ENCODE measurements around the gene CEP85L.

CEP85L gene

GRCh38 chr6:118578617-118579016 is 72.8 kb downstream of the CEP85L start:
- no peak for TF ChIP-seq CTCF (IDR thresholded peaks at IDR 0.05; ENCODE audit: low read depth, low read length, missing control alignments)
- H3K4me3 ChIP-seq (replicated peaks; ENCODE audit: low read depth, low read length), result no peak overlapping the region
- DNase-seq (ENCODE audit: extremely low read depth, low read depth), result no peak

DNA sequence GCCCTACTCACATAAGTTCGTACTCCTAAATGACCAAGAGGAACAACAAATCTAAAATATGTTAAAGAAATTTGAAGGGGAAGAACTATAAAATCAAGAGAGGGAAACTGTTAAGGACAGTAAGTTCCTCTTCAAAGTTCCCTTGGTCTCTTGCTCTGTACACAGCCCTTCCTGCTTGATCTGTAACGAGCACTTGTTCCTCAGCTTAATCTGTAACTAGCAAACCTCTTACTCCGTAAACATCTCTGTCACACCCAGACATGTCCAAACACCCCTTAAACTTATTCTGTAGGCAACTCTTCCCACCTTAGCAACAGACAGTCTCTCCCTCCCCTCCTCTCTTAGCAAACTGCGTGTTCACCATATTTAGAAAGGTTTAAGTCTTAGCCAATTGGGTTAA is 73.4 kb downstream of the CEP85L start:
- no peak for TF ChIP-seq CTCF (IDR thresholded peaks at IDR 0.05; ENCODE audit: low read depth, low read length, missing control alignments)
- no peak overlapping the region for H3K4me3 ChIP-seq (replicated peaks; ENCODE audit: low read depth, low read length)
- DNase-seq (ENCODE audit: extremely low read depth, low read depth), result no peak

GRCh38 chr6:118574051-118574865 is 77.1 kb downstream of the CEP85L start:
- H3K4me3 ChIP-seq (replicated peaks; ENCODE audit: low read depth, low read length), result no peak overlapping the region
- TF ChIP-seq CTCF (IDR thresholded peaks at IDR 0.05; ENCODE audit: low read depth, low read length, missing control alignments), result no peak
- peak; percentile 77 for DNase-seq (ENCODE audit: extremely low read depth, low read depth)

- no peak for DNase-seq (ENCODE audit: extremely low read depth, low read depth)
- TF ChIP-seq CTCF (IDR thresholded peaks at IDR 0.05; ENCODE audit: low read depth, low read length, missing control alignments), result no peak
- H3K4me3 ChIP-seq (replicated peaks; ENCODE audit: low read depth, low read length), result no peak overlapping the region
Measured at GRCh38 chr6:118571121-118571520, 80.3 kb downstream of the CEP85L start.

DNA sequence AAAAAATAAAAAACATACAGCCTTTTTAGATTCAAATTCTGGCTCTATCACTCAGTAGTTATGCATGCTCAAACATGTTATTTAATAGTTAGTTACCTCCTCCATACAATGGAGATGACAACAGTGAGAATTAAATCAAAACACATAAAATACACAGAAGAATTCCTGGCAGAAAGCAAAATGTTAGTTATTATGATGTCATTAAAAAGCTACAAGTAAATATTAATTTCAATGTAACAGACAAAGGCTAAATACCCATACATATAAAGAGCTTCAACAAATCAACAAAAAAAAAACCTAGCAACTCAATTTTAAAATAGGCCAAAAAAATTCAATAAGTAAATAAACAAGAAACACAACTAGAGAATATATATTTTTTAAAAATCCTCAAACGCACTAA is 81.9 kb downstream of the CEP85L start:
- H3K4me3 ChIP-seq (replicated peaks; ENCODE audit: low read depth, low read length), result no peak overlapping the region
- DNase-seq (ENCODE audit: extremely low read depth, low read depth), result no peak
- no peak for TF ChIP-seq CTCF (IDR thresholded peaks at IDR 0.05; ENCODE audit: low read depth, low read length, missing control alignments)

DNA sequence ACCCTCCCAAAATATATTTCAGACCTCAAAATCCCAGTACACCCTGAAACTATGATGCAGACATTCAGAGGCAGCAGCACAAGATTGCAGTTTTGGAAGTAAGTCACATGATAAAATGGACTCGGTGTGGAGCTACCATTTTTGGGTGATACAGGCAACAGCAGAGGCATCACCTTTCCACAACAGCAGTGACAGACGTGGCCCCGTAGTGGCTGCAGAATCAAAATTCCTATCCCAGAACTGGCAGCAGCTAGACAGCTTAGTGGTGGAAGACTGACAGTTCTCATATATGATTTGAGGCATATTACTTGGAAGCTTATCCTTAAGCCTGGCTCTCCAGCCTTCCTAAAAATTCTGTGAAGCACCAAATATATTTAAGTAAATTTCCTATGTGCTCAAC is 83.4 kb downstream of the CEP85L start:
- TF ChIP-seq CTCF (IDR thresholded peaks at IDR 0.05; ENCODE audit: low read depth, low read length, missing control alignments), result no peak
- no peak for DNase-seq (ENCODE audit: extremely low read depth, low read depth)
- H3K4me3 ChIP-seq (replicated peaks; ENCODE audit: low read depth, low read length), result no peak overlapping the region

Data from HFF-Myc (cell line).